ENCODE results near the gene ATOSB.

GRCh38 chr9:35067056-35067455 is 48.6 kb downstream of the ATOSB start:
- TF ChIP-seq CTCF (IDR thresholded peaks at IDR 0.05) (no peak), POLR2A (IDR thresholded peaks at IDR 0.05) (no peak)
